Epithelial cell of esophagus (primary cell): ENCODE measurements around the gene RRP1.

ENCODE experiments used
- DNase-seq: peaks from one replicate; pipeline ENCODE4 v3.0.0; 2010; ENCODE audit warnings: low read depth
- H3K4me3 ChIP-seq: 2 replicates; pipeline ENCODE4 v1.5.1; 2011; ENCODE audit warnings: mild to moderate bottlenecking, low read length, control low read depth
- CTCF ChIP-seq: IDR thresholded peaks from 2 replicates; pipeline ENCODE4 v1.5.1; 2011; ENCODE audit warnings: low read depth, mild to moderate bottlenecking, low read length, control low read depth, inconsistent platforms; ENCODE audit not compliant: insufficient read depth; ENCODE audit errors: missing control alignments

Gene RRP1

GRCh38 chr21:43797415-43797814 lies 8.0 kb downstream of the RRP1 start:
- no peak for DNase-seq
- no peak for TF ChIP-seq CTCF
- H3K4me3 ChIP-seq = no peak overlapping the region

GRCh38 chr21:43797925-43798715 lies 8.7 kb downstream of the RRP1 start:
- DNase-seq = no peak
- no peak for TF ChIP-seq CTCF
- no peak overlapping the region for H3K4me3 ChIP-seq

GRCh38 chr21:43799301-43799840 lies 10.0 kb downstream of the RRP1 start:
- H3K4me3 ChIP-seq = no peak overlapping the region
- no peak for TF ChIP-seq CTCF
- no peak for DNase-seq

GRCh38 chr21:43800124-43800523 lies 10.7 kb downstream of the RRP1 start:
- no peak overlapping the region for H3K4me3 ChIP-seq
- DNase-seq = no peak
- no peak for TF ChIP-seq CTCF

GRCh38 chr21:43800566-43800965 lies 11.2 kb downstream of the RRP1 start:
- no peak for TF ChIP-seq CTCF
- no peak overlapping the region for H3K4me3 ChIP-seq
- DNase-seq = no peak

- no peak for DNase-seq
- H3K4me3 ChIP-seq = no peak overlapping the region
- no peak for TF ChIP-seq CTCF
Measured at GRCh38 chr21:43801006-43801783, 11.8 kb downstream of the RRP1 start.
